ENCODE measurements around the gene PDE11A.
"Not testable (repeated sequence)": the region's sequence is repeated elsewhere in the genome, so short reads cannot be mapped to it uniquely, and the experiment has no call there.

PDE11A gene

GRCh38 chr2:177852389-177852788, 220.2 kb downstream of the PDE11A start:
- TF ChIP-seq GATA1 (IDR thresholded peaks at IDR 0.05; ENCODE audit: low read depth, low read length) (no peak), POLR2A (IDR thresholded peaks at IDR 0.05; ENCODE audit: low read length) (no peak)
- no peak for DNase-seq

GRCh38 chr2:177843188-177843587, 229.4 kb downstream of the PDE11A start:
- DNase-seq, result no peak
- TF ChIP-seq POLR2A (IDR thresholded peaks at IDR 0.05; ENCODE audit: low read length) (no peak), GATA1 (IDR thresholded peaks at IDR 0.05; ENCODE audit: low read depth, low read length) (no peak)

DNA sequence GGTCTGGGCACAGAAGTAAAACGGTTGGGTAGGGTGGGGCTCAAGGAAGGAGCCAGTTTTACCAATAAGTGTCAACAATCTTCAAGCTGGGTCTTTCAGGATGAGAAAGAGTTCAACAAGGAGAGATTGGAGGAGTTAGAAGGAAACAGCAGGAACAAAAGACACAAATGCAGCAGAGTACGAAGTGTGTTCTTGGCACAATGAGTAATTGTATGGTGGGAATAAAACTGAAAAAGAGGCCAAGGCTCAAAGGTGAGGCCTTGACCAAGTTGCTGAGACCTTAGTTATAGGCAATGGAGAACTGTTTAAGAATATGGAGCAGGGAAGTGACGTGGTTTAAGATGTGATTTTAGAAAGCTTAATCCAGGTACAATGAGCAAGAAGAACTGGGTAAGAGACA, 230.3 kb downstream of the PDE11A start:
- TF ChIP-seq POLR2A (IDR thresholded peaks at IDR 0.05; ENCODE audit: low read length), result no peak
- TF ChIP-seq GATA1 (IDR thresholded peaks at IDR 0.05; ENCODE audit: low read depth, low read length), result no peak
- no peak for DNase-seq

DNA sequence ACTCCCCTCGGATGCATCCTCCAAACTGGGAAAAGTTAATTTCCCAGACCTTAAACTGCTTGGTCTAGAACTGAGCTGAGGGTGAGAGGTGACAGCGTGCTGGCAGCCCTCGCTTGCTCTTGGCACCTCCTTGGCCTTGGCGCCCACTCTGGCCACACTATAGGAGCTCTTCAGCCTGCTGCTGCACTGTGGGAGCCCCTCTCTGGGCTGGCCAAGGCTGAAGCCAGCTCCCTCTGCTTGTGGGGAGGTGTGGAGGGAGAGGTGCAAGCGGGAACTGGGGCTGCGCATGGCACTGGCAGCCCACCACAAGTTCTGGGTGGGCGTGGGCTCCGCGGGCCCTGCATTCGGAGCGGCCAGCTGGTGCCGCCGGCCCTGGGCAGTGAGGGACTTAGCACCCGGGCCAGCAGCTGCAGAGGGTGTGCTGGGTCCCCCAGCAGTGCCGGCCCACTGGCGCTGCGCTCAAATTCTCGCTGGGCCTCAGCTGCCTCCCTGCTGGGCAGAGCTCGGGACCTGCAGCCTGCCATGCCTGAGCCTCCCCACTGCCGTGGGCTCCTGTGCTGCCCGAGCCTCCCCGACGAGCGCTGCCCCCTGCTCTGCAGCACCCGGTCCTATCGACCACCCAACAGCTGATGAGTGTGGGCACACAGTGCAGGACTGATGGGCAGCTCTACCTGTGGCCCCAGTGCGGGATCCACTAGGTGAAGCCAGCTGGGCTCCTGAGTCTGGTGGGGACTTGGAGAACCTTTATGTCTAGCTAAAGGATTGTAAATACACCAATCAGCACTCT, 237.0 kb downstream of the PDE11A start:
- DNase-seq, result not testable (repeated sequence)

- TF ChIP-seq GATA1 (IDR thresholded peaks at IDR 0.05; ENCODE audit: low read depth, low read length), result no peak
- no peak for TF ChIP-seq POLR2A (IDR thresholded peaks at IDR 0.05; ENCODE audit: low read length)
- DNase-seq, result no peak
Observed at GRCh38 chr2:177832611-177833433, 239.8 kb downstream of the PDE11A start.

DNA sequence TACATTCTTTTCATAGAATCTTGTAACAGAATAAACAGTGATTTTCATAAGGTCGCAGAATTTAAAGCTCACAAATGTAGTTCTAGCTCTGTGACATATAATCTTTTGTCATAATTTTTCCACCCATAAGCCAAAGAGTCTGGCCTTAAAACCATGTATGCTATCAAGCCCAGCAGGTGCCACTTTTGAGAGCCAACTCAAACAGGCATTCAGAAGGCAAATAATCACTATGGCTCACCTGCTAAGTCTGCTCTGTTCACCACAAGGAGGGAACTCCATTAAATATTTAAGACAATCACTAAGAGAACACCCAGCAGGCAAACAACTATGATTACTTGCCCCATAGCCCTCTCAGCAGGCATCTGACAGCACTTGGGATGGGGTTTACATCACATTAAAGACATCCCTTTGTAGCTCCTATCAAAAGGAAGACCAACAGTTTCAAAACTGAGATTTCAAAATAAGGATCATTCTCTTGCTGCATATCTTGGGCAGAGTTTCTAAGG, 241.6 kb downstream of the PDE11A start:
- no peak for TF ChIP-seq GATA1 (IDR thresholded peaks at IDR 0.05; ENCODE audit: low read depth, low read length)
- TF ChIP-seq POLR2A (IDR thresholded peaks at IDR 0.05; ENCODE audit: low read length), result no peak
- no peak for DNase-seq

DNA sequence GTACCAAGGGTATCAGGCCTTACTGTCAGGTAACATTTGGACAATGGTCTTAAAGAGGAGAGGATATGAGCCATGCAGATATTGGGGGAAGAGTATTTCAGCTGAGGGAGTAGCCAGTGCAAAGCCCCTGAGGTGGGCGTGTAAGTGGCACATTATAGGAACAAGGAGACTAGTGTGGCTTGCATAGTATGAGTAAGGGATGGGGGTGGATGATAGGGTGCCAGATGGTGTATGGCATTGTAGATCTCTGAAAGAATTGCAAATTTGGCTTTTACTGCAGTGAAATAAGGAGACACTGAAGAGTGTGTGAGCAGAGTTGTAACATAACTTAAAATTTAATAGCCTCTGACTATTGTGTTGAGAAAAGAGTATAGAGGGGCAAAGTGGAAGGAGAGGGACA, 244.0 kb downstream of the PDE11A start:
- DNase-seq, result no peak
- TF ChIP-seq POLR2A (IDR thresholded peaks at IDR 0.05; ENCODE audit: low read length) (no peak), GATA1 (IDR thresholded peaks at IDR 0.05; ENCODE audit: low read depth, low read length) (no peak)

- TF ChIP-seq POLR2A (IDR thresholded peaks at IDR 0.05; ENCODE audit: low read length) (no peak), GATA1 (IDR thresholded peaks at IDR 0.05; ENCODE audit: low read depth, low read length) (no peak)
- no peak for DNase-seq
Observed at GRCh38 chr2:177826897-177827296, 245.7 kb downstream of the PDE11A start.

DNA sequence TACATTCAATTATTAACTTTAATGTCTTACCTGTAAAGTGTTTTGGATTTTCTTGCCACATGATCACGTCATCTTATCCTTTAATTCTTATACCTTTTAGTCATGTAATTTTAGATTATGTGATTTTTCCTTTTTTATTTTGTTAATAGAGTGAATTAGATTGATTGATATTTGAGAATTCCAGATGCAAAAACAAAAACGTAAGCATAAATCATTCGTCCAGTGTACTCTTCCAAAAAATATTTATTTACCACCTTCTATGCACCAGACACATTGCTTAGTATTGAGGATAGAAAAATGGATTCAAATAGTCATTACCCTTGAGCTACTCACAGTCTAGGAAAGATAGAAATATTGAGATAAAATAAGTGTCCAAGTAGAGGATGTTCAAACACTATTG, 249.6 kb downstream of the PDE11A start:
- TF ChIP-seq POLR2A (IDR thresholded peaks at IDR 0.05; ENCODE audit: low read length) (no peak), GATA1 (IDR thresholded peaks at IDR 0.05; ENCODE audit: low read depth, low read length) (no peak)
- no peak for DNase-seq

DNA sequence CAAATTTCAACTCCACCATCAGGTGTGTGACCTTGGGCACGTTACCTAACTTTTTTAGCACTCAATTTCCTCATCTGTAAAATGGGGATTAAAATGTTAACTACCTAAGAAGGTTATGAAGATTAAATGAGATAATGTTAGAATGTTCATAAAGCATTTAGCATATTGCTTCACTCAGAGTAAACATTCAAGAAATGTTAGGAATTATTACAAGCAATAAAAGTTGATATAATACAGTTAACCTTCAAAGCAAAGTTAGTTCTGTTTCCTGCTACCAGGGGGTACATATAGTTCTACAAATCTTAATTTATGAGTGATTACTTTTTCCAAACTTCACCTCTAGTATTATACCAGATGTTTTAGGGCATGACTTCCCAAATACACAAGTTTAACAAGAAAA, 254.2 kb downstream of the PDE11A start:
- TF ChIP-seq GATA1 (IDR thresholded peaks at IDR 0.05; ENCODE audit: low read depth, low read length) (no peak), POLR2A (IDR thresholded peaks at IDR 0.05; ENCODE audit: low read length) (no peak)
- no peak for DNase-seq

- TF ChIP-seq GATA1 (IDR thresholded peaks at IDR 0.05; ENCODE audit: low read depth, low read length), result no peak
- no peak for TF ChIP-seq POLR2A (IDR thresholded peaks at IDR 0.05; ENCODE audit: low read length)
- no peak for DNase-seq
Observed at GRCh38 chr2:177817300-177817699, 255.3 kb downstream of the PDE11A start.

DNA sequence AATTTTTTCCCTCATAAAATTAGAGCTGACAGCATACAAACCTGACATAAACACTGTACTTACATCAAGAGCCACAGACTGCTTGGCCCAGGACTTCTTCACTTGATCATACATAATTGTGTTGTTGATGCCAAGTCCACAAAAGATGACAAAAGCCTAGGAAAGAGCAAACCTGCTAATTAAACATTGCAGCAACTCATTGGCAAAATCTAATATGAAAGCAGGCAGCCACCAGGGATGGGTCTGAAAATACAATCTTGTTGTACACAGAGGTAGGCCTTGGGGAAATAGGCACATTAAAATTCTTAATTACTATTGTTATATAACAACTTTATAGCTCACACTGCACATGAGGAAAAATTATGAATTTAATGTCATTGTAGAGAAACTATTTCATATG, 255.8 kb downstream of the PDE11A start:
- DNase-seq, result no peak
- TF ChIP-seq GATA1 (IDR thresholded peaks at IDR 0.05; ENCODE audit: low read depth, low read length), result no peak
- no peak for TF ChIP-seq POLR2A (IDR thresholded peaks at IDR 0.05; ENCODE audit: low read length)

DNA sequence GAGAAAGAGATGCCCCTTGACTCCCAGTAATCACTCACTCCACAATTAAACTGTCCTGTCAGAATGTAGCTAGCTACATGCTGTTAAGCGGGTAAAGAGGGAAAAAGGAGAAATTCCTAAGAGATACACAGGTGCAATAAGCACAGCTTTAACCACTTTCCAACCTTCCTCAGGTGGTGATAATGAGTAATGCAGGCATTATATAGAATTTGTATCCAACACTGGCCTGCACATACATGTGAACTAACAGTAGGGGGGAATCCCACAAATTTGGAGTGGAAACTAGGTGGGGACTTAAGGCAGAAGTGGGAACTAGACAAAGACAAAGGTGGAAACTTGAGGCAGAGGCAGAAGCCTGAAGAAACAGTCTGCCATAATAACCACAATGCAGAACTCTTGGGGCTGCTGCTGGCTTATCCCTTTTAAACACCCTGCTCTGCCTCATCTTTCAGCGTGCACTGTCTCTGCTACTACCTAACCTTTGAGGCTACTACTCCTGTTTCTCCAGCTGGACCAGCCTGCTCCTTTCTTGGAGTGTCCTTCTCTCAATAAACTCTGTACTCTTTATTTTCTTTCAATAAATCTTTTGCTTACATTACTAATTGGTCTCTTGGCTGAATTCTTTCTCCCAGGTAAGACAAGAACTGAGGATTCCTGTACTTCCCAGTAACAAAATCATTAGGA, 259.7 kb downstream of the PDE11A start:
- no peak for TF ChIP-seq POLR2A (IDR thresholded peaks at IDR 0.05; ENCODE audit: low read length)
- TF ChIP-seq GATA1 (IDR thresholded peaks at IDR 0.05; ENCODE audit: low read depth, low read length), result no peak
- no peak for DNase-seq

GRCh38 chr2:177810906-177811305, 261.7 kb downstream of the PDE11A start:
- TF ChIP-seq POLR2A (IDR thresholded peaks at IDR 0.05; ENCODE audit: low read length), result no peak
- no peak for TF ChIP-seq GATA1 (IDR thresholded peaks at IDR 0.05; ENCODE audit: low read depth, low read length)
- no peak for DNase-seq
